ENCODE results near the gene MMS22L.

Gene MMS22L

DNA sequence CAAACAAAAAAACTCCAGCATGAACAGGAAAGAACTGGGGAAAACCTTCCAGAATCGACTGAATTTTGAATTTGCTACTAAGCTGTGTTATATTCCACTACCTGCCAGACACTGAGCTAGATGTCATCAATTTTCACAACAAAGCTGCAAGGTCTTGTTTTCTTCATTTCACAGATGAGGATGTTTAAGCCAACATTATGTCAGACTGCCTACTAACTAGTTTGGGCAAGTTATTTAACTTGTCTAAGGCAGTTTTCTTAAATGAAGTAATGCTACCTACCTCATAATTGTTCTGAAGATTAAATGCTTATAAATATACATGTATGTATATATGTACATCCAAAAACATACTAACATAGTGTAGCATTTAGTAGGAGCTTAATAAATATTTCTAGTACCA lies 144.4 kb downstream of the MMS22L start:
- DNase-seq (ENCODE audit: low read depth in 2 of 2): no peak

- DNase-seq (ENCODE audit: low read depth in 2 of 2): no peak
These were observed 146.2 kb downstream of the MMS22L start for GRCh38 chr6:97136626-97137358.

- DNase-seq (ENCODE audit: low read depth in 2 of 2): no peak
These were observed 149.9 kb downstream of the MMS22L start for GRCh38 chr6:97133067-97133466.

GRCh38 chr6:97129106-97129505 lies 153.9 kb downstream of the MMS22L start:
- no peak for DNase-seq (ENCODE audit: low read depth in 2 of 2)

GRCh38 chr6:97128507-97128906 lies 154.5 kb downstream of the MMS22L start:
- DNase-seq (ENCODE audit: low read depth in 2 of 2): no peak

GRCh38 chr6:97123652-97124051 lies 159.4 kb downstream of the MMS22L start:
- no peak for DNase-seq (ENCODE audit: low read depth in 2 of 2)

- DNase-seq (ENCODE audit: low read depth in 2 of 2): no peak
These were observed 159.9 kb downstream of the MMS22L start for GRCh38 chr6:97123112-97123511.

DNA sequence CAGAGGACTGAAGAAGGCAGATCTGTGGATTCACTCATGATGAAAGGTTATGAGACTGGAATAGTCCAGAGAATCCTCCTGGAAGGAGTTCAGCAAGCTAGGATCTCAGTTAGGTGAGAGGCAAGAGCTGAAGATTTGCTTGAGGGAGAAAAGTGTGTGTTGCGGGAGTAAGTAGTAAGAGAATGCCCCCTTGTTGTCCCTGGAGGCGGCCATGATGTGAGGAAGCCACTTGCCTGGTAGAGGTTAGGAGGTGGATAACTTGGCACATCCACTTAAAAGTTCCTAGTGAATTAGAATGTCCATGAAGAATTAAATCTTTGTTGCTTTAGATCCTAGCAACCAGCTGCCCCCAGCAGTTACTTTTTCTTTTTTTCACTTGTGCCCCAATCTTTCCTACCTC lies 162.5 kb downstream of the MMS22L start:
- DNase-seq (ENCODE audit: low read depth in 2 of 2): no peak

DNA sequence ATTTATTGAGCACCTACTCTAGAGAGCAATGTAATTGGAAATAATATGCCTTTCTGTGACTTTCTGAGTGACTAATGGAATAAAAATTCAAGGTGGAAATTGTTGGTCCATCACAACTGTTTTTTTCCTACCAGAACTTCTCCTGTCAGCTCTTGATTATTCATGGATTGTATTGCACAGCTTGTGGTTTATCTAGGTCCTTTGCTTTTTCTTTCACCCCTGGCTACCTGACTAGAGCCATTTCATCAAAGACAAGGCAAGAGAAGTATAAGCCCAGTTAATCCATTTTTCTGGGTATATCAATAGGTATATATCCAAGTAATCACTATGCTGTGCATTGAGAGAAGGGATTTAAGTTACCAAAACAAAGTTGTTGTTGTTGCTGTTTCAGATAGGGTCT lies 168.4 kb downstream of the MMS22L start:
- no peak for DNase-seq (ENCODE audit: low read depth in 2 of 2)

- no peak for DNase-seq (ENCODE audit: low read depth in 2 of 2)
These were observed 169.8 kb downstream of the MMS22L start for GRCh38 chr6:97113170-97113569.

GRCh38 chr6:97111243-97111642 lies 171.8 kb downstream of the MMS22L start:
- no peak for DNase-seq (ENCODE audit: low read depth in 2 of 2)

DNA sequence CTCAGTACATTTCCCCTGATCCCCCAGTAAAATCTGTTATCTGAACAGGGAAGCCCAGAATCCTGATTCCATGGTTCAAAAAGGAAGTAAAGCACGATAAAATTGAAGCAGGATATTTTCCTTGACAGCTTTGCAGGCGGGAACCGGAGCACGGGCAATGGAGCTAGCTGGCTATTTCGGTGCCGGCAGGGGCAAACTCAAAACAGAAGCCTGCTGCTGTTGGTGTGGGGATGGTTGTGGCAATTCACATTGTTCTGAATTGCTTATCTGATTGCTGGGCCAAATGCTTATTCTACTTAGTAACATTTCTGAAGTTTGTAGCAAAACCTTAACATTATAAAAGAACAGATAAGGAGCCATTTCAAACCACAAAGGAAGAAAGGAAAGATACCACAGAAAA lies 172.4 kb downstream of the MMS22L start:
- DNase-seq (ENCODE audit: low read depth in 2 of 2): no peak

DNA sequence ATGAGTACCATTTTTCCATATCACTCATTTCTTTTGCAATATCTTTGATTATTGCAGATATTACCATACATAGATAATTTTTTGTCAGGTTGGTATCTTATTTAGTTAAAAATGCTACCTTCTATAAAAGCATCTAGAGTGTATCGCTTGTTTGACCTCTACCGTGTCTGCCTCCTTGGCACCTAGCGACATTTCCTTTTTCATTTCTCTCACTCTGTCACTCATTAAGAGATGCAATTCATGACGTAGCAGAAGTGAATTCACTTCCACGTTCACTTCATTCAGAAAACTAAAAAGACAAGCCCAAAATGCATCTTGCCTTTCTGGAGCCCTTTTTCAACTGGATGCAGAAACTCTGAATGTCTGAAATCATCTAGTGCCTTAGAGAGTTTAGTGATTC lies 172.9 kb downstream of the MMS22L start:
- DNase-seq (ENCODE audit: low read depth in 2 of 2): no peak

GRCh38 chr6:97109444-97109843 lies 173.6 kb downstream of the MMS22L start:
- DNase-seq (ENCODE audit: low read depth in 2 of 2): no peak

- DNase-seq (ENCODE audit: low read depth in 2 of 2): no peak
These were observed 180.7 kb downstream of the MMS22L start for GRCh38 chr6:97102145-97102790.

DNA sequence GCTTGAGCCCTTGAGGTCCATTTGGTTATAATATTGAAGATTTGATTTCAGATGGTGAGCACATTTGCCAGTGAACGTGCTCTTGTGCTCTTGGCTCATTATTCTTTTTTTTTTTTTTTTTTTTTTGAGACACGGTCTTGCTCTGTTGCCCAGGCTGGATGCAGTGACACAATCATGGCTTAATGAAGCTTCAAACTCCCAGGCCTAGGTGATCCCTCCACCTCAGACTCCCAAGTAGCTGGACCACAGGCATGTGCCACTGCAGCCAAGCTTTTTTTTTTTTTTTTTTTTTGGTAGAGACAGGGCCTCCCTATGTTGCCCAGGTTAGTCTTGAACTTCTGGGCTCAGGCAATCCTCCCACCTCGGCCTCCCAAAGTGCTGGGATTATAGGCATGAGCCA lies 182.3 kb downstream of the MMS22L start:
- no peak for DNase-seq (ENCODE audit: low read depth in 2 of 2)

GRCh38 chr6:97097068-97098047 lies 185.7 kb downstream of the MMS22L start:
- no peak for DNase-seq (ENCODE audit: low read depth in 2 of 2)

DNA sequence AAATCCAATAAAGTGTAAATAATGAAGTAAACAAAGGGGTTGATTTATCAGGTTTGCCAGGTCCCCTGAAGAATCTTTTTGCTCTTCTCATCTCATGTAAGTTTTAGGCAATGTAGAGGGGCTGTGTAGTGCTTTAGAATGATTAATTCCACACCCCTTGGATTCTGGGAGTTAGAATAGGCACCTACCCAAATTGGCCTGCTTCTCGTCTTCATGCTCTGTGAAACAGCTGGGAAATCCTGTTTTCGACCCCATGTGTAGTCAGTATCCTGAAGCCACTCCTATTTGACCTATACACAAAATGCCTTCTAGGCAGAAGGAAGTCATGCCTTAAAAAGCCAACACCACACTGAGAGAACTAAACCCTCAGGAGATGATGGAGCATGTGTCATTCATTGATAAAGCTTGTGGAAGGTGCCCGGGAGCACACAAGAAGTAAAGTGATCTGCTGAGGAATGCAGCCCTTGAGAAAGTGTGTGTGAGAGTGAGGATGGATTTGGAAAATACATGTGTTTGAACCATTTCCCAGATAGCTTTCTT lies 187.6 kb downstream of the MMS22L start:
- DNase-seq (ENCODE audit: low read depth in 2 of 2): no peak

DNA sequence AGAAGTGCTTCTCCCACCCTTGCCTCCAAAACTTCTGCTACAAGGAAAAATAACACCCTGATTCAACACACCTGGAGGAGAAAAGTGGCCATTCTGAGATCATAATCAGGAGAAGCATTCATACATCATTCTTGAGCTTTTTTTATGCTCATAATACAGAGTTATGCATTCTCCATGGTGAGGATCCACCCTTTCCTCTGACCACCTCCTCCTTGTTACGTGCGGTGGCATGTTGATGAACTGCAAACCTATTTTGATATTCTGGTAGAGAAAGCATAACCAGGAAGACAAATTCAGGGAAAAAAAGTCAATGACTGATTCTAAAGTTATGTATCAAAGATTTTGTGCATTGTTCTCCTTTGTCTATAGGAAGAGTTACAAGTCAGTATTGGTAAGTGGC lies 188.6 kb downstream of the MMS22L start:
- DNase-seq (ENCODE audit: low read depth in 2 of 2): no peak

GRCh38 chr6:97092673-97093305 lies 190.2 kb downstream of the MMS22L start:
- DNase-seq (ENCODE audit: low read depth in 2 of 2): no peak

Measured in stimulated activated CD4-positive, alpha-beta T cell treated with anti-CD3 and anti-CD28 coated beads, Interleukin-12 subunit alpha, Interleukin-12 subunit beta, amount 100 ng/mL, for 24 hours (primary cell).